ENCODE measurements around the gene GAS2L1. TPM values are rescaled to one million over a fixed set of nuclear protein-coding genes. Genes with fewer than 3 reads are reported as not detected.
A peak's percentile ranks its signal among the peaks of the same experiment; 100 is the strongest.

The GAS2L1 gene
- total and polyA plus RNA-seq, 2 of the 4 experiments (the other 2 are of a cell fraction): 1.4 to 15.6 TPM

GRCh38 chr22:29258407-29259252 is 47.8 kb upstream of the GAS2L1 start:
- ATAC-seq (ENCODE audit: low read depth) (no peak), DNase-seq (no peak)
- H4K5ac ChIP-seq (ENCODE audit: low read depth, low read length): no peak overlapping the region
- no peak overlapping the region for H4K91ac ChIP-seq (ENCODE audit: insufficient read depth, low read depth, low read length)
- 0 out of 2 replicates have a peak, but pooled peaks cover 2% of the 10 kb centered on the region for H3K9me1 ChIP-seq (ENCODE audit: insufficient read depth, low read length)
- H2BK5ac ChIP-seq (ENCODE audit: low read depth, low read length, poor library complexity, severe bottlenecking): no peak overlapping the region
- H3K79me1 ChIP-seq (ENCODE audit: low read depth in 1 of 2, low read length in 2 of 2): no peaks in the 10 kb centered on the region
- peak overlapping the region; percentile 37 for H2AK9ac ChIP-seq (replicated peaks; ENCODE audit: low read depth, low read length, poor library complexity)
- no peak overlapping the region for H2AK5ac ChIP-seq (ENCODE audit: low read depth, low read length)
- H3K4ac ChIP-seq (ENCODE audit: low read depth, low read length): no peak overlapping the region
- H3K36me3 ChIP-seq (ENCODE audit: control insufficient read depth, insufficient read depth, low read length): peaks cover 9% of the 10 kb centered on the region
- dilution Hi-C loops (cut with HindIII; ENCODE audit: low sequenced_read_pairs, unreplicated experiment): no loop called here
- CTCF ChIA-PET: no interaction called here
- no peak overlapping the region for H3K14ac ChIP-seq (replicated peaks; ENCODE audit: low read depth, low read length)
- intact Hi-C loops (cut with micrococcal nuclease): no loop called here
- no peak overlapping the region for H3K18ac ChIP-seq (ENCODE audit: low read depth, low read length)
- in situ Hi-C loops (cut with MboI; ENCODE audit: low sequenced_read_pairs): no loop called here
- H3K56ac ChIP-seq (ENCODE audit: extremely low read depth, insufficient read depth, low read length): no peak overlapping the region
- peak overlapping the region; percentile 43 for H2AFZ ChIP-seq (replicated peaks; ENCODE audit: low read length, poor library complexity)
- no peaks in the 10 kb centered on the region for H3K4me1 ChIP-seq (ENCODE audit: control insufficient read depth, insufficient read depth, low read length)
- no peak overlapping the region for H4K8ac ChIP-seq (ENCODE audit: low read depth in 2 of 2, low read length in 2 of 2)
- H3K9me3 ChIP-seq (ENCODE audit: control insufficient read depth, insufficient read depth, low read length): no peaks in the 10 kb centered on the region
- H3K4me3 ChIP-seq (ENCODE audit: insufficient read depth, low read depth, low read length): no peak overlapping the region
- POLR2A ChIA-PET (ENCODE audit: unreplicated experiment): interaction anchor here (0.7 kb wide), 1 partner anchor 65 kb away, joined by 4 read pairs; no protein-coding TSS in a partner anchor
- H3K27ac ChIP-seq (ENCODE audit: insufficient read depth, low read length): no peak overlapping the region
- no peak overlapping the region for H2BK120ac ChIP-seq (ENCODE audit: low read depth, low read length)
- H4K20me1 ChIP-seq (ENCODE audit: insufficient read depth, low read length): no peaks in the 10 kb centered on the region
- H2BK15ac ChIP-seq (ENCODE audit: low read depth, low read length): no peak overlapping the region
- H3K9ac ChIP-seq (ENCODE audit: low read depth, low read length): no peak overlapping the region
- no peak overlapping the region for H3K4me2 ChIP-seq (ENCODE audit: low read depth, low read length)
- BruUV-seq (replicated peaks): no TSS peak
- WGBS, 2 experiments (ENCODE audit: extremely low coverage in 2 of 2, insufficient read length in 1 of 2): 97% methylated on average over 7 of the region's 17 CpGs; no CpG with 5 or more reads in 1 of the 2 experiments
- H3K27me3 ChIP-seq (ENCODE audit: control insufficient read depth, insufficient read depth, low read length): no peaks in the 10 kb centered on the region
- H2BK20ac ChIP-seq (ENCODE audit: low read depth, low read length): no peak overlapping the region
- no peak overlapping the region for H3K23ac ChIP-seq (ENCODE audit: low read depth, low read length)
- TF ChIP-seq MAFK (IDR thresholded peaks at IDR 0.05; ENCODE audit: low read depth, low read length) (no peak), ELK1 (IDR thresholded peaks at IDR 0.05; ENCODE audit: borderline replicate concordance, low read depth, low read length) (no peak), RFX5 (IDR thresholded peaks at IDR 0.05; ENCODE audit: low read depth, low read length) (no peak), MXI1 (IDR thresholded peaks at IDR 0.05; ENCODE audit: borderline replicate concordance, low read depth, low read length) (no peak), FOS (IDR thresholded peaks at IDR 0.05; ENCODE audit: low read depth, low read length) (no peak), CEBPB (IDR thresholded peaks at IDR 0.05; ENCODE audit: low read depth, low read length) (no peak), RCOR1 (IDR thresholded peaks at IDR 0.05; ENCODE audit: insufficient replicate concordance, low read length) (no peak), CTCF (conservative IDR thresholded peaks at IDR 0.05; ENCODE audit: low read depth, low read length) (no peak), BHLHE40 (IDR thresholded peaks at IDR 0.05; ENCODE audit: low read depth, low read length) (no peak), SMC3 (IDR thresholded peaks at IDR 0.05; ENCODE audit: low read depth, low read length) (no peak), CHD1 (IDR thresholded peaks at IDR 0.05; ENCODE audit: low read depth, low read length) (no peak), NFE2L2 (IDR thresholded peaks at IDR 0.05; ENCODE audit: low read depth, low read length) (no peak), POLR2A (IDR thresholded peaks at IDR 0.05; ENCODE audit: low read depth, low read length) (no peak), RAD21 (IDR thresholded peaks at IDR 0.05; ENCODE audit: low read length) (no peak), MAZ (IDR thresholded peaks at IDR 0.05; ENCODE audit: borderline replicate concordance, low read depth, low read length) (no peak)

Measured in IMR-90 (cell line).